ENCODE measurements around the gene ADAMTS9. TPM values are rescaled to one million over a fixed set of nuclear protein-coding genes. Genes with fewer than 3 reads are reported as not detected.

The ADAMTS9 gene
- total and polyA plus RNA-seq, 7 donors: 6.7 to 65.8 (median 16.1) TPM

DNA sequence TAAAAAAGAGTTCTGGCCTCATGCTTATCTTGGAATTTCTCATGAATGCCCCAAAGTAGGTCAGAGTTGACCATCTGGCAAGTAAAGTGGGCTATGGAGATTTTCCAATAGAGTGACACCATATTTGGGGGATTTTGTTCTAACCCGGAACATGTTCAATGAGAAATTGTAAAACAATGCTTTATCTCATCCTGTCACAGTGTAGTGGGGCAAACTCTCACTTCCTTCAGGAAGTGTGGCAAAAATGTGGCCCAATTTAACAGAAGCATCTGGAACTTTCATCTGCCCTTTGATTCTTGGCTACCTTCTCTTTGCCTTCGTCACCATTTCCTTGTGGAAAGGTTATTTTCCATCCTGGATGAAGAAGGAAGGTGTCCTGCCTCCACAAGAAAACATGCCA is 70.8 kb downstream of the ADAMTS9 start:
- WGBS, 3 donors: 42 to 56% (median 49%) methylated on average over 2 of the region's 2 CpGs
- ATAC-seq (no peak), DNase-seq (no peak)
- Histone ChIP-seq H3K36me3 (ENCODE audit: insufficient read depth in 1 of 2, low read depth in 1 of 2) (peaks cover 14 to 35% of the 10 kb centered on the region in 2 donors), H3K27me3 (ENCODE audit: insufficient read depth in 3 of 3, low read length in 2 of 3) (no peaks in the 10 kb centered on the region), H3K4me3 (no peak overlapping the region), H3K27ac (peak overlapping the region; percentile 48), H3K9me3 (no peaks in the 10 kb centered on the region), H3K4me1 (peaks cover 44% of the 10 kb centered on the region)
- intact Hi-C loops (cut with DNase I): no loop called here
- TF ChIP-seq, protein P1, sequence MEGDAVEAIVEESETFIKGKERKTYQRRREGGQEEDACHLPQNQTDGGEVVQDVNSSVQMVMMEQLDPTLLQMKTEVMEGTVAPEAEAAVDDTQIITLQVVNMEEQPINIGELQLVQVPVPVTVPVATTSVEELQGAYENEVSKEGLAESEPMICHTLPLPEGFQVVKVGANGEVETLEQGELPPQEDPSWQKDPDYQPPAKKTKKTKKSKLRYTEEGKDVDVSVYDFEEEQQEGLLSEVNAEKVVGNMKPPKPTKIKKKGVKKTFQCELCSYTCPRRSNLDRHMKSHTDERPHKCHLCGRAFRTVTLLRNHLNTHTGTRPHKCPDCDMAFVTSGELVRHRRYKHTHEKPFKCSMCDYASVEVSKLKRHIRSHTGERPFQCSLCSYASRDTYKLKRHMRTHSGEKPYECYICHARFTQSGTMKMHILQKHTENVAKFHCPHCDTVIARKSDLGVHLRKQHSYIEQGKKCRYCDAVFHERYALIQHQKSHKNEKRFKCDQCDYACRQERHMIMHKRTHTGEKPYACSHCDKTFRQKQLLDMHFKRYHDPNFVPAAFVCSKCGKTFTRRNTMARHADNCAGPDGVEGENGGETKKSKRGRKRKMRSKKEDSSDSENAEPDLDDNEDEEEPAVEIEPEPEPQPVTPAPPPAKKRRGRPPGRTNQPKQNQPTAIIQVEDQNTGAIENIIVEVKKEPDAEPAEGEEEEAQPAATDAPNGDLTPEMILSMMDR (IDR thresholded peaks at IDR 0.05): no peak

DNA sequence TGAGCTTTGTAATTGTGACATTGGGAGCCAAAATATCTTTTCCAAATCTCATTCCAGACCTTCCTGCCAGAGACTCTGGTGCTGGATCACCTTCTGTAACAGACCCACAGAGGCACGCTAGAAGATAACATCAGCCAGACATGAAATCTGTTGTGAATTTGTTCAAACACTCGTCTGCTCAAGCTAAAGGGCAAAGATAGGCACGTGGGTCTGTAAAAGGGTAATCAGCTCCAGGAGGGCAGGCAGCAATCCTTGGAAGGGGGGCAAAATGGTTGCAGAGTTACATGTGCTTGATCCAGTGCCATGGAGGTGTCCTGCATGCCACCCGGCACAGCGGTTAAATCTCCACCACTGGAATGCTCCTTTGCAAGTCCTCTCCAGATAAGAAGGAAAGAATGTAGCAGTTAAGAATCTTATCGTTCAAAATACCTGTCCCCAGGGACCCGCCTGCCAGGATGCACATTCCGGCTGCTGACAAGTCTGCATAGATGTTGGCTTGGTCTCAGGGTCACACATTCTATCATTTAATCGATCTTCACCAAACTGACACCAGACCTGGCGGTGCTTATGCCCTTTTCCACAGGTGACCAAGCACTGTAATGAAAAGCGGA is 74.8 kb downstream of the ADAMTS9 start:
- H3K4me3 ChIP-seq: peak overlapping the region; percentile 52
- intact Hi-C loops (cut with DNase I): loop anchor here in 1 of 2 donors (5.0 kb wide), 2 partner anchors 74 to 81 kb away; partner anchors contain the start of gene ADAMTS9
- no peaks in the 10 kb centered on the region for H3K27me3 ChIP-seq (ENCODE audit: insufficient read depth in 3 of 3, low read length in 2 of 3)
- peaks cover 14% of the 10 kb centered on the region in 2 donors for H3K36me3 ChIP-seq (ENCODE audit: insufficient read depth in 1 of 2, low read depth in 1 of 2)
- DNase-seq (no peak), ATAC-seq (peak; percentile 46 to 61 (median 58))
- TF ChIP-seq, protein P1 (IDR thresholded peaks at IDR 0.05): no peak
- H3K27ac ChIP-seq: peak overlapping the region; percentile 85
- 19 to 27% (median 19%) methylated on average over 11 of the region's 11 CpGs for WGBS, 3 donors
- no peaks in the 10 kb centered on the region for H3K9me3 ChIP-seq
- H3K4me1 ChIP-seq: peaks cover 48% of the 10 kb centered on the region

DNA sequence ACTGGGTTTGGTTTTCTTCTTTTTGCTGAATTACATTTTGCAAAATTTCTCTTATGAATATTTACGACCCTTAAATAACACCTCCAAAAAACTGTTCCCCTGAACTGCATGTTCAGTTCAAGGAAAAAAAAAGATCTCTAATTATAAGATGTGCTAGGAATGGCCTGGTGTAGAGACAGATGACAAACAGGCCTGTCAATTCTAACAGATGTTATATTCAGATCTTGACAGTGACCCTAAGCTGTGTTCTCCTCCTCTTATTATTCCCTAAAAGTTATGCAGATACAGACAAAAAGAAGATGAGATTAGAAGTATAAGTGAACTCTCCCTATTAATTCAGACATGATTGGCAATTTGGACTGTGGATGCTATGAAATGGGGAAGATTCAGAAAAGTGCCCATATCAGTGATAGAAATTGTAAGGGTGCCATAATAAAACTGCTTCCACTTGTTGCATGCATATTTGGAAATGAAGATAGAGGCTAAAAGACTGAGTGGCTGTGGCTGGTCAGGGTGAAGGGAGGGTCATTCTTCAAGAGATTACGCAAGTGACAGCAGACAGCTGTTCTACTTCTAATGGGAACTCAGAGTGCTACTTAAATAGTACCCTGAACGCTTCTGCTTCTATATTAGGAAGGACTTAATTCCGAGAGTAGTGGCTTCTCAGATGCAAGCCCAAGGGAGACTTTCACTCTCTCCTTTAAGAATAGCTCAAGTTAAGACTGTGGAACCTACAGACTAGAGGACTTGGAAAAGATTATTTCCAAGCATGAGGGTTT is 75.5 kb downstream of the ADAMTS9 start:
- Histone ChIP-seq H3K9me3 (no peaks in the 10 kb centered on the region), H3K27ac (peak overlapping the region; percentile 85), H3K27me3 (ENCODE audit: insufficient read depth in 3 of 3, low read length in 2 of 3) (no peaks in the 10 kb centered on the region), H3K4me3 (peak overlapping the region; percentile 52), H3K36me3 (ENCODE audit: insufficient read depth in 1 of 2, low read depth in 1 of 2) (peaks cover 9 to 17% of the 10 kb centered on the region in 2 donors), H3K4me1 (peaks cover 48% of the 10 kb centered on the region)
- intact Hi-C loops (cut with DNase I): loop anchor here in 1 of 2 donors (5.0 kb wide), 2 partner anchors 75 to 80 kb away; partner anchors contain the start of gene ADAMTS9
- 19 to 31% (median 20%) methylated on average over 4 of the region's 4 CpGs for WGBS, 3 donors
- TF ChIP-seq, protein P1 (IDR thresholded peaks at IDR 0.05): no peak
- DNase-seq (no peak), ATAC-seq (peak; percentile 93 to 98 (median 97))

DNA sequence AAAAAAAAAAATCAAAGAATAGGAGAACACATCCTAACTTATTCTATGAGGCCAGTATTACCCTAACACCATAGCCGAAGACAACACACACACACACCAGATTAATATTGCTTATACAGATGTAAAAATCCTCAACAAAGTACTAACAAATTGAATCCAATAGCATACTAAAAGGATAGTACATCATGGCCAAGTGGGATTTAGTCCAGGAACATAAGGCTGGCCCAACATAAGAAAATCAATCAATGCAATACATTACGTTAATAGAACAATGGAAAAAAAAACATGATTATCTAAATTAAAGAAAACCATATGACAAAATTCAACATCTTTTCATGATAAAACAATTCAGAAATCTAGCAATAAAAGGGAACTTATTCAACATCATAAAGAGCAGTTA is 79.1 kb downstream of the ADAMTS9 start:
- H3K9me3 ChIP-seq: no peaks in the 10 kb centered on the region
- intact Hi-C loops (cut with DNase I): no loop called here
- H3K4me1 ChIP-seq: peaks cover 28% of the 10 kb centered on the region
- ATAC-seq (no peak), DNase-seq (no peak)
- H3K4me3 ChIP-seq: no peak overlapping the region
- WGBS, 3 donors: 79 to 91% (median 85%) methylated on average over 2 of the region's 2 CpGs
- H3K36me3 ChIP-seq (ENCODE audit: insufficient read depth in 1 of 2, low read depth in 1 of 2): peaks cover 22 to 34% of the 10 kb centered on the region in 2 donors
- no peaks in the 10 kb centered on the region for H3K27me3 ChIP-seq (ENCODE audit: insufficient read depth in 3 of 3, low read length in 2 of 3)
- H3K27ac ChIP-seq: no peak overlapping the region
- TF ChIP-seq, protein P1 (IDR thresholded peaks at IDR 0.05): no peak
